Measurements from ENCODE around the gene LDHAL6A.

Gene LDHAL6A

DNA sequence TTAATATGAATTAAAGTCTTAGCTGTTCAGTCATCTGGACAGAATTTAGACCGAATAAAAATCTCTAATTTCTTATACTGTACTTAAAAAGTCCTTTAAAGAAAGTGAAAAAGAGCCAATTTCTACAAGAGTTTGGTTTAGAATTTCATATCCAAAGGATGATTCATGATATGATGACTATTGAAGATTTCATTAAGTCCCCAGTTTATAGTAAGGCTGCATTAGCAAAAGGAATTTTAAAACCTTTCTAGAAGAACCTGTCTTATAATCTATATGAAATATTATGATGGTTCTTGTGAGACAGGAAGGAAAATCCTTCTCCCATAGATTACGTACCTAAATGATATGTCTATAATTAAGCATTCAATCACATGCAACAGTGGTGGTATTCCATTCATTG is 36.3 kb downstream of the LDHAL6A start:
- DNase-seq, result no peak

DNA sequence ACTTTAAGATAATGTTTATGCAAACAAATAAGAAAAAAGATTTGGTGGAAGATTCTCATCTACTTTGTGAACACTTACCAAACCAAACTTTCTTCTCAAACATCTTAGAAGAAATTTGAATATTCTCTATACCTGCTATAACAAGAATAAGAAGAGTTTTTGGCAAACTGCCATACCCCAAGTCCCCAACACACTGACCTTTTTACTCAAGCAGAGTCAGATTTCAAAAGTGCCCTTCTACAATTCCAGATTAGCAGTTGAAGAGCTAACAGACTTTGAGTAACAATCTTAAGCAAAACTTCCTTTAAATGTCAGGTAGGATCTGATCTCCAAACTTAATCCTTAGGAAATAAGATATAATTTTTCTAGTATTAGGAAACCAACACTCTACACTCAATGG is 37.2 kb downstream of the LDHAL6A start:
- DNase-seq, result no peak

DNA sequence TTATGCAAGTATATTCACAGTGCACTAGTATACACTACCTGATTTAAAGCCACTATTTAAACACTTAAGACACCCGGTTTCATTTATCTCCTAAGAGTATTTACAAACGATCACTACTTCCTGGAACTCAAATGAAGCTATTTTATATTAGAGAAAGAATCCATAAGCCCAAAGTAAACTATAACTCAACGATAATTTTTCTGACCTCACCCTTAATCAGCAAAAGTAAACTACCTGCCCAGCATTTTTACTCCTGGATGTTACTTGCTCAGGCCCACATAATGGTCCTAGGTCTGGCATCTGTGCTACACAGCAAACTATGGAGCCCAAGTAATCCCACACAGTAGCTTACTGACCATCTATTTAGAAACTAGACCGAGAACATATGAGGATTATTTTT is 37.7 kb downstream of the LDHAL6A start:
- DNase-seq, result no peak

DNA sequence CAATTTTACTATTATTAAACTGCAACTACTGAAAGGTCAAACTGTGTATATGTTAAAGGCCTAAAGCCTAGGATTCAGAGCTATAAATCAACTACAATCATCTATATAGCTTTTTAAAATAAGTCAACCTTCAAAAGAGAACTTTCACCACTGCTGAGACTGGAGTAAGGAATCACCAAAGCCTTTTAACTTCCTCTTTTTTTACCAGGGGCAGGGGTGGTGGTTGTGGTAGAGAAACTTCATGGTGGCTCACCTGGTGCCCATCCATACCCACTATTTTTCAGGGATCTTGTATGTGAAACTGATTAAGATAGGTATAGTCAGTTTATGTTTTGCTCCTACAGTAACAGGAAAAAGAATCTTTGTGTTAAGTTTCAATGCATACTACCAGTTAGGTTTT is 39.6 kb downstream of the LDHAL6A start:
- no peak for DNase-seq

DNA sequence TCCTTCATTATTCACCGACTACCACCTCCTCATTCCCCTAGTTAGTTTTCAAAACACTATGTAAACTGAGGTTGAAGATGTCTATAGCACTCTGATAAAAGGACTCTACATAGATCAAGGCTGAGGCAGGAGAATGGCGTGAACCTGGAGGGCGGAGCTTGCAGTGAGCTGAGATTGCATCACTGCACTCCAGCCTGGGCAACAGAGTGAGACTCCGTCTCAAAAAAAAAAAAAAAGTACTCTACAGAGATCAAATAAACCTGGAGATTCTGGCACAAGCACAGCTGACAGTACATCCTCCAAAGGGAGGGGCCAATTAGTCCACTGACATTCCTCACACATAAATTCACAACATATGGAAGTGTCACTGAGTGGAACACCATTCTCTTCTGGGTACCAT is 40.0 kb downstream of the LDHAL6A start:
- DNase-seq, result no peak

DNA sequence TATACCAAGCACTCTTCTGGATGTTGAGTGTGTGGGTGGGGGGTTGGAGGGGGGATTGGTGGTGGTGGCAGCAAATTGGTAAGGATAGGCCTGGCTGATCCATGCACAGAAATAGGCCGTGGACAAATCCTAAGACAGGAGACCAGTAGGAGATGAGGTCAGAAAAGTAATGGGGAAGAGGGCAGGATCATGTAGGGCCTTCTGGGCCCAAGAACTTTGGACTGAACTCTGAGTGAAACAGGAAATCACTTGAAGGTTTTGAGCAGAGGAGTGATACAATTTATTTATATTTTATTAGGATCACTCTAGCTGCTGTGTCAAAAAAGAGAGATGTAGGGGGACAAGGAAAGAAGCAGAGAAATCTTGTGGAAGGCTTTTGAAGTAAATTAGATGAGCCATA is 42.4 kb downstream of the LDHAL6A start:
- no peak for DNase-seq

DNA sequence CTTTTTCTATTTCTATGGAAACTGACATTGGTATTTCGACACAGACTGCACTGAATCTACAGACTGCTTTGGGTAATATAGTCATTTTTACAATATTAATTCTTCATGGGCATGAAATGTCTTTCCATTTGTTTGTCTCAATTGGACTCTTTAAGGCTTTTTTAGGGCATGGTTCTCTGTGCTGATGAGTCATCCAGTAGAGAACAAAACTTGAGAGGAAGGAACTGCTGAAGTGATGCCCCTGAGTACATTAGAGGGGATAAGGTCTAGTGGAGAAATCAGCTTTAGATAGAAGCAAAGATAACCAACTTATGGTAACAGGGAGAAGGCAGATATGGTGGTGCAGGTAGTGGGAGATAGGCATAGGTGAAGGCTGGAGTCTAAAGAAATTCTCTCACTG is 46.0 kb downstream of the LDHAL6A start:
- DNase-seq, result no peak

DNA sequence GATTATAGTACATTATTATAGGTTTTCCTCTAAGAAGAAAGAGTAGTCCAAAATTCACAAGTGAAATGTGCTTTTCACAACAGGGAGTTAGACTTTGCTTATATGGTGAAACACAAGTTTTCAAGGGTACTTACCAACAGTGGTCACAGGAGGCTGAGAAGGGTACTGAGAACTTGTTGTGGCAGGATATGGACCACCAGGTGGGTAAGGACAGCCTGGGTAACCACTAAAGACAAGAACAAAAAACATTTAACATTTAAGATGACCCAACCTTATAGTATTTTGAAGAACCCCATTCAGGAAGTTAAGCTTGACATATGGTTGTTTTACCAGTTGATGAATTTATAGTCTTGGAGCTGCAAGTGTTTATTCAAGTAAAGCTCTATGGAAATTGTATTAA is 46.7 kb downstream of the LDHAL6A start:
- DNase-seq, result no peak

DNA sequence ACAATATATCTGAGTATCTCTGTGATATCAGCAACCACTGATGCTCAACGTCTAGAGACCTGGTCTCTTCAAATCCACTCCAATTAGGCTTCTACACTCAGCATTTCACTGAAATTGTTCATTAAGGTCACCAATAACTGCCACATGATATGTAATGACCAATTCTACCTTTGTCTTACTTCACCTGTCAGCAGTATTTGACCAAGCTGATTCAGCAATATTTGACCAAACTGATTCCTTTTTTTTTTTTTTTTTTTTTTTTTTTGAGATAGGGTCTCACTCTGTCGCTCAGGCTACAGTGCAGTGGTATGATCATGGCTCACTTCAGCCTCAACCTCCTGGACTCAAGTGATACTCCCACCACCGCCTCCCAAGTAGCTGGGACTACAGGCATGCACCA is 65.5 kb downstream of the LDHAL6A start:
- DNase-seq, result no peak

DNA sequence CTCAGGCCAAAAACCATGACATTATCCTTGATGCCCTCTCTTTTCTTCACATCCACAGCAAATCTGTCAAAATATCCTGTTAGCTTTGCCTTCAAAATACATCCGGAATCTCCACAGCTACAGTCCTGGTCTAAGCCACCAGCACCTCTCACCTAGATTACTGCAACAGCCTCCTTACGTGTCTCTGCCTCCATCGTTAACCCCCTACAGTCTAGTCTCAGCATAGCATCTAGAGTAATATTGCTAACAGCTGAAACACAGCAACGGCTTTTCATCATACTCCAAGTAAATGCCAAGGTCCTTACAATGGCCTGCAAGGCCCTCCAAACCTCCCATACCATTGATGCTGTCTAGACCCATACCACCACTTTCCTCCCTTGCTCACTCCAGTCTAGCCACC is 66.7 kb downstream of the LDHAL6A start:
- DNase-seq, result no peak

DNA sequence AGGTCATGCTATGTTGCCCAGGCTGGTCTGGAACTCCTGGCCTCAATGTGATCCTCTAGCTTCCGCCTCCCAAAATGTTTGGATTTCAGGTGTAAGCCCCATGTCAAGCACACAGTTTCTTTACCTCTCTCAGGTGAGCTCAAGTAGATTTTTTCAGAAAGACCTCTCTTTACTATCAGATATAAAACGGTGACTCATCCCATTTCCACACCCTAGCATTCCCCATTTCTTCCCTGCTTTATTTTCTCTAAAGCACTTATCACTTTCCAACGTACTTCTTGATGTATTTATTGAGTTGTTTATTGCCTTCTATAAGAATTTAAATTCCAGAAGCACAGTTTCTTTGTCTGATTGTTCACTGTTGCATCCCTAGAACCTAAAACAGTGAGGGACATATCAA is 67.4 kb downstream of the LDHAL6A start:
- no peak for DNase-seq

DNA sequence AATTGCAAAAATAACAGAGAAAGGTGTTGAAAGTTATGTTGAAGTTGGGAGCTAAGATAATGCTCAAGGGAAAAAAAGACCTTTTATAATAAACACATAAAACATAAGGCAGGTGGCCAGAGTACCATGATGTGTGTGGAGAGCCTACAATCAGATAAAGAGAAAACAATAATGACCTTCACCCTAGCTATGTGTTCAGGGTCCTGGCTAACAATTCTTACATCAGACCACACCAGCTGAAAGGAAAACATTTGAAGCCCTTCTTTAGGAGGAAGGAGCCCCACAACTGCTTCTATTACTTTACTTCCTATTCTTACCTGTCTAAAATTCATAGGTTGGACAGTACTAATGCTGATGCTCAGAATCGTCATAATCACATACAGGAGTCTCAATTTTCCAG is 68.6 kb downstream of the LDHAL6A start:
- DNase-seq, result no peak

DNA sequence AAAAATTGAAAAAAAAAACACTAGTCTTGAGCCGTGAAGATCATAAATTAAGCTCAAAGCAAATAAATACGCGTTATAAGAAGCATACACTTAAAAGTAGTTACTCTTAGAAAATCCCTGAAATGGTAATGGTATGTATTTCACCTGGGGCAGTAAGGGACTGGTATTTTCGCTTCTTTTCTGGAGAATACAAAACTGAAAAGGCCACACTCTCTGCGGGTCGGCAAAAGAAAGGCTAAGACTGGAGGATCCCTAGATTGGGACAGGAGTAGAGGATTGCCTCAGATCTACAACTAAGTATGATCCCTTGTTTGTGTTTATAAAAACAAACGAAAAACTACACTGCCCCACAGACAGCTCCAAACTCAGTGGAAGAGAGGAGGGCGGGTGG is 70.5 kb downstream of the LDHAL6A start:
- DNase-seq, result no peak

DNA sequence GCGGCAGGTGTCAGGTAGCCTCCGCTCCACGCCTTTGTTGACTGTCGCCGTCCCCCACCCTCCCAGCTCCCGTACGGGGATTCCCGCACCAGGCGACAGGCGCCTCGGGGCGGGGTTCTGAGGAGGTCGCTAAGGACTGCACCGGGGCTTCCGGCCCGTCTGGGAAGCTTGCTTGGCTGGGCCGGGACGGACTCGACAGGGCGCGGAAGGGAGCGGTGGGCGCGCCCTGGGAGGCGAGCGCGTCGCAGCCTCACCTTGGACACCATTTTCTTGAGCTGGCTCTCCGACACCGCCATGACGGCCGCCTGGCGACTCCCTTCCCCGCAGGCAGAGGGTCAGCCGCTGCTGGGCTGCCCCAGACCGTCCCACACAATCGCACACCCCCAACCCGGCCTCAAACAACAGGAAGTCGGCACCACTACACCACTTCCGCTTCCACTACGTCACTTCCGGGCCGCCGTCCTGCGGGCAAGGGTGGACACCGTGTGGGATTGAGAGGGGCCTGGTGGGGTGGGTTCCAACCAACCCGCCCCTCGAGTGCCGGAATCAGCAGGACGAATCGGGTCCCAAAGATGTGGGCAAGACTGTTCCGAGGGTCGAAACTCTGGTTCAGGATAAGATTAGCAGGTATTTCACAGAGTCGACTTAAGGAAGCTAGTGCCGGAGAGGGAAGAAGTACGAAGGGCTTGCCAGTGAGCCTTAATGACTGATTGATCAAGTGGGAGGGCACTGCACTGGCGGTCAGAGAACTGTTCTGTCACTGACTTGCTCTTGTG is 71.1 kb downstream of the LDHAL6A start, which contains the start of gene TSG101:
TSG101 (minus strand) TSS at position 422 of the 776 bp plus-strand sequence; CDS start at position 296, 126 bp downstream.
- peak; percentile 11 for DNase-seq

DNA sequence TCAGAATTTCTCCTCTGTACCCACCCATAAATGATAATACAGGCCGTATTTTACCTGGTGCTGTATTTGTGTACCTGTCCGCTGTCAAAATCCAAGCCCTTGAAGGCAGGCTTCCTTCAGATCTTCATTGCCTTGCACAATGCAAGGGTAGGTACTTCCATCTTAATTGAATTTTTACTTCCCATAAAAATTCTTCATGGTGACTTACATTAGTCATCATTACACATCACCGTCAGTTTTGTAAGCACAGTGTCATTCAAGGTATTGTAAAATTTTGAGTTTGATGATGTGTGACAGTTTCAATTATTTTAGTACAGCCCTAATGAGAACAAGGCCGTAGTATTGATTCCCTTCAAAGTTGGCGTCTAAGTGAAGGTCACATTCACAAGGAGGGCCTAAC is 71.9 kb downstream of the LDHAL6A start:
- no peak for DNase-seq
